NOMO-1 (cell line): ENCODE measurements around the gene TCL1B.
A peak's percentile ranks its signal among the peaks of the same experiment; 100 is the strongest.
"Not testable (repeated sequence)": the region's sequence is repeated elsewhere in the genome, so short reads cannot be mapped to it uniquely, and the experiment has no call there.

Source experiments
- DNase-seq, 2 experiments: peaks; one replicate each; lab custom pipeline; 2025; ENCODE audit not compliant: unreplicated experiment in 2 of 2; lab: John Stamatoyannopoulos, UW

The TCL1B gene

DNA sequence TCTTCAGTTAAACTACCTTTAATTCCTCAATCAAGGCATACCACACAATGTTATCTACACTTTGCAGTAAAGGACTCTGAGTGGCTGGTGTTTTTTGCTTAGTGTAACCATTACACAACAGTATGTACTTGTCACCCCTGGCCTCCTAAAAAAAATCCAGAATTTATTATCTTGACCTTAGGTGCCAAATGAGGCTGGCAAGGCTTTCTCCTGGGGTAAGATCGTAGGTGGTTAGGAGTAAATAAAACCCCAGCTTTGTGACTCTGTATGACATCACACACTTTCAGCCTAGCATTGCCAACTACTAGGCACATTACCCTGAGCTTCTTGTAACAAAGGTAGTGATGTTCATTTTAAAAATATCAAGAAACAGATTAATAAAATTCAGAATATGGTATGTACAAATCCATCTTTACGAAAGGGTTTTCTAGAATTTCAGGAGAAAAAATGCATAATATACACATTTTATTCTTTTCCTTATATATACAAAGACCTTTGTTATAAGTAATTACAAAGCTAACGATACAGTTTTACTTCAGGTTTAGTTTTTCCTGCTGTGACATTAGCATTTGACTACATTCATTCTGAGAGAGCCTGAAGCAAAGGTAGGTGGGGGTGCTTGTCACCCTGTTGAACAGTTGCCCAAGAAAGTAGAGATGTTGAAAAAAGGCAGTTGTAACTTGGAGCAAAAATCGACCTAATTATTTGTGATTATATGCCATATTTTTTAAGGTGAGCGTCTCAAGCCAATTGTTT, 14.2 kb downstream of the TCL1B start:
- DNase-seq: no peak

GRCh38 chr14:95701846-95702221, 15.6 kb downstream of the TCL1B start:
- no peak for DNase-seq

DNA sequence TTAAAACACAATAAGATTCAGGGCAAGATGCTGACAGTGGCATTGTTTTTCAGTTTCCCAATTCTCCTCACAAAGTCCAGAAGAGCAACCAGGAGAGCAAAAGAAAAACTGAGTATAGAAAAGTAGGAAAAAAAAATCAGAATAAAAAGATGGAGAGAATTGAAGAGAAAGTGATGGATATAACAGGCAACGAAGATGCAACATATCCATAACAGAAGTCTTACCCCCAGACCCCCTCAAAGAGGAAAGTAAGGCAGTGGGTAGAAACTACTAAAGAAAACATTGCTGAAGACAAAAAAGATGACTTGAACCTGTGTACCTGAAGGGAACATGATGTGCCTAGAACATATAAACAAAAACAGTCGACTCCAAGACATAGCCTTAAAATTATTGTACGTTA, 17.1 kb downstream of the TCL1B start:
- DNase-seq: no peak

DNA sequence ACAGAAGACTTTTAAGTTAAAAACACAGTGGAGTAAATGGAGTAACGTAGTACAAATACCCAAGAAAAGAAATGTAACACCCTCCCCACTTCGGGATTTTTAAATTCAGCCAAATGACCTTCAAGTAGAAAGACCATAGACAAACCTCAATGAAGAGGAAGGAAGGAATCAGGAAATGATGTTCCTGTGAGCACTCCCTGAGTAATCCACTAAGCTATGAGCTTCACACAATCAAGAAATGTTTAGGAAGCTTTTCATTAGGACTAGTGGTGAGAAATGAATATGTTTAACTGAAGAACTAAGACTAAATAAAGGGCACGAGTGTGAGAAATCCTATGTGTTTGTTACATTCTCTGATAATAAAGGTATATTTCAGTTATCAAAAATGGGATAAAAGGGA, 17.6 kb downstream of the TCL1B start:
- DNase-seq: no peak

DNA sequence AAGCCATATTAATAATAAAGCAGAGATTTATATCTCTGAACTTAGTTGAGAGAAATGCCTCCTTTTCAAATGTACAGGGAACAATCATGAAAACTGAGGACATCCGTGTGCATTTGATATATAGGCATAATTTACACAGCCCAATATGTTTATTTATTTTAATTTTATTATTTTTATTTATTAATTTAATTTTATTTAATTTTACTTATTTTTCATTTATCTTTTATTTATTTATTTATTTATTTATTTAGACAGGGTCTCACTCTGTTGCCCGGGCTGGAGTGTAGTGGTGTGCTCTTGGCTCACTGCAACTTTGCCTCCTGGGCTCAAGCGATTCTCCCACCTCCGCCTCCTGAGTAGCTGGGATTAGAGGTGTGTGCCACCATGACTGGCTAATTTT, 19.3 kb downstream of the TCL1B start:
- no peak for DNase-seq

GRCh38 chr14:95707327-95707726, 21.1 kb downstream of the TCL1B start:
- DNase-seq: peak in 1 of 2 experiments; percentile 55

DNA sequence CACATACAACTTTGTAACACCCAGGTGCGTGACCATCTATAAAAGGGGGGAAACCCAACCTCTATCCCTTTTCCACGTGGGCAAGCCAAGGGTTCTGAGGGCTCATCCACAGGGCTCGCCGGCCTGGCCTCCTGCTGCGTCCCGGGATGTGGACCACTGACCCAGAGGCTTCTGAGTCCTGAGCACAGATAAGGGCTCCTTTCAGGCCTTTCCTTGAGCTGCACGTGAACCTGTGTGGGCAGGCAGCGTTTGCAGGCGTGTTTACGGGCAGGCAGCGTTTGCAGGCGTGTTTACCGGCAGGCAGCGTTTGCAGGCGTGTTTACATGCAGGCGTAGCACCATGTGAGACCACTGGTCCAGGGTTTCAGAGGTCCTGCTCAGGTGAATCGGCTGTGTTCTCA, 23.9 kb downstream of the TCL1B start:
- DNase-seq: no peak

DNA sequence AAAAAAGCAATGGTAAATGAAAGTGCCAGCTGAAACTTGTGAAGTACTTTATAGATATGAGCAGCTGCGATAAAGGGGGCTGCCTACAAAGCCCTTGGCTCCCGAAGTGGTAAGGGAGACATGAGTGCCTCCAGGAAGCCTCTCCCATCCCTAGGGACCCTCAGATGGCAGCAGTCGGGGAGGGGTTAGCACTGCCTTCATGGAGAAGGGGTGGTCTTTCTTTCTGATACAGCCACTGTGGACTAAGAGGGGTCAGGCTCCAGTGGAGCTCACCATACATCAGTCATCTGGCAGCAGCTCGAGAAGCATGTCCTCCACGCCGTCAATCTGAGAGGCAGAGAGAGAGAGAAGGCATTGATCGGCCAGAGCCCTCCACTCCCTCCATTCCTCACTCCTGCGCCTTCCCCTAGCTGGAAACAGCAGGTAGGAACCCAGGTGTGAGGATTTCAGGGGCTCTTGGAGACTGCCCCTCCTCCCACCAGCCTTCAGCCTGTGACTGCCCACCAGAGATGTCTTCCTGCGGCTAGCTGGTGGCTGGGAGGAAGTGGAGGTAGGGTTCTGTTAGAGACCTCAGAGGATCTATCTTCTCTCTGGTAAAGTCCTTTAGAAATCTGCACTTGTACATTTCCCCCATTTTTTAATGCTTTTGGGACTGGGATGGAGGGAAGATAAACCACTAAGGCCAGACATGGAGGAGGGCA, 25.4 kb downstream of the TCL1B start:
- DNase-seq: no peak

DNA sequence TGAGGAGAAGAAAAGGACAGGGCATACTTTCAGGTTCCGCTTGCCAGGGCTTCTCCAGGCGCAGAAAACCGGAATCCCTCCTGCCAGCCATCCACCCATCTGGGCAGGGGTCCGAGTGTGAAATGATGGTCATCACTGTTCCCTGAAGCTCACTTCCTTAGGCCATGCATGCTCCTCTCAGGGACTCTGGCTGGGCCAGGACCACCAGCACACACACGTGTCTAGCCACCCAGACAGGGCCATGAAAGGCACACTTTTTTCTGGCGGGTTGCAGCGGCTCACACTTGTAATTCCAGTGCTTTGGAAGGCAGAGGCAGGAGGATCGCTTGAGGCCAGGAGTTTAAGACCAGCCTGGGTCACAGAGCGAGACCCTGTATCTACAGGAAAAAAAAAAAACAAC, 26.2 kb downstream of the TCL1B start:
- no peak for DNase-seq

- no peak for DNase-seq
Observed at GRCh38 chr14:95713596-95714371, 27.6 kb downstream of the TCL1B start, which contains the start of gene TCL1A. TSS of gene TCL1A (minus strand) at chr14:95714125. CDS start at chr14:95714066, 59 bp downstream.

- DNase-seq: no peak
Observed at GRCh38 chr14:95722525-95723190, 36.4 kb downstream of the TCL1B start.

GRCh38 chr14:95725685-95726336, 39.6 kb downstream of the TCL1B start:
- DNase-seq: no peak

DNA sequence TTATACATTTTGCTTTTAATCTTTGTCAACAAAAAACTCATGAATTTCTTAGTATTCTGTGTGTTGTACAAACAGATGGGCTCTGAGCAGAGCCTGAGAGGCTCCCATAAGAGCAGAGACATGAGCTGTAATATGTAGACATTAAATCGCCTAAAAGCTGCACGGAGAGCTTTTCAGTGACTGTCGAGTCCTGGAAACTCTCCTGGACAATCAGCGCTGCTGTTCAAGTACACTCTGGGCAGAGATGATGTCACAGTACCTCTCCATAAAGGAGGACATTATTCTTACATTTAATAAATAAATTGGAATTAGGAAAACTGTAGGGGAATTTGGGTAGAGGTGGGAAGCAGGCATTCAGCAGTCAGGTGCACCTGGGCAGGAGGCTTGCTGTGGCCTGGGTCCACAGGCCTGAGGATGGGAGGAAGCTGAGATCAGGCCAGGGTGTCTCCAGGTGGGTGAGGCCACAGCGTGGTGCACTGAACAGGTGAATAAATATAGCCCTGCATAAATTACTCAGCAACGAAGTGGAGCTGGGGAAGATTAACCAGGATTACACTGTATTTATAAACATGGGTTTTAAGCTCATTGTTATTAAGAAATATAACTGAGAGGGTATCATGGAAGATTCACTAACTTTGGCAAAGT, 41.0 kb downstream of the TCL1B start:
- DNase-seq: no peak

- DNase-seq: not testable (repeated sequence)
Observed at GRCh38 chr14:95729402-95730028, 43.3 kb downstream of the TCL1B start.

DNA sequence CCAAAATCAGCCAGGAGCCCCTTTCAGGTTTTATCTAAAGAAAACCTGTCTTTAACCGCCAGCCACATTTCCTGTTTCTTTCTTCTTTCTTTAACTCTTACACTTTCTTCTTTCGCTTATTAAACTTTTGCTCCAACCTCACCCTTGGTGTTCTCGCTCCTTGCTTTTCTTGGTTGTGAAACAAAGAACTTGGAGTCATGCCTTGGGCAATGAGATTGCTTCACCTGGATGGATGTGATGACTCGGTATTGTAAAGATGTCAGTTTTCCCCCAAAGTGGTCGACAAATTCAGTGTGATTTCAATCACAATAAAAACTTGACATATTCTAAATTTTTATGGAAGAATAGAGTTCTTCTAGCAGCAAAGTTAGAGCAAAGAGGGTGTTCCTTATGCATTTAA, 43.9 kb downstream of the TCL1B start:
- DNase-seq: no peak

DNA sequence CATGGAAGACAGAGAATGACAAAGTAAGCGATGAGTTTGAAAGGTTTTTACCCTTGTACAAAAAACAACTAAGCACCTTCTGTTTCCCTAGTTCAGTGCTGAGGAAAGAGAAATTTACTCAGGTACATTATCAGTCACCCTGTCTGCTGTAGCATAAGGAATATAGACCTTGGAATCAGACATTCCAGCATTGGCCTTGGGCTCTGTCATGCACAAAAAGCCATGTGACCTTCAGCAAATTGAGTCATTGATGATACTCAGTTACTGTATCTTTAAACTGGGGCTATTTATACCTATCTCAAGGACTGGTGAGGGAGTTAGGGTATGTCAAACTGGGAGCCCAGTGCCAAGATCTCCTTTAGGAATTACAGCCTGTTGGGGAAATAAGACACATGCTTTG, 47.0 kb downstream of the TCL1B start:
- DNase-seq: no peak

- DNase-seq: no peak
Observed at GRCh38 chr14:95739356-95739755, 53.1 kb downstream of the TCL1B start.

DNA sequence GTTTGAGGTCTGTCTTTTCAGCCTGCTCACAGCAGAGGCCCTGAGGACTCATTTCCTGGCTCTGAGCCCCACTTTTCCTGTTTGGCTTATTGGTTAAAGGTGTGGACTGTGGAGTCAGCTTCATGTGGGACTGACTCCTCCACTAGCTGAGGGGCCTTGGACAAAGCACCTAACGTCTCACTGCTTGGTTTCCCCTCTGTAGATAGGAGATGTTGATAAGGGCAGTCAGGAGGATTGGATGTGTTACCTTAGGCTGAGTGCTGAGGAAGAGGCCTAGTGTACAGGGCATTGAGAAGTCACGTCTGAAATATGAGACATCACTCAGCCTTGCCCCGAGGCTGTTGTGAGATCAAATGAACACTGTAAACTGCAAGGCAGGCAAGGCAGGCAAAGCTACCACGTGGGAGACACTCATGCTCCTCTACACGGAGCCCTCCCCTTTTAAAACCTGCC, 54.8 kb downstream of the TCL1B start:
- no peak for DNase-seq

DNA sequence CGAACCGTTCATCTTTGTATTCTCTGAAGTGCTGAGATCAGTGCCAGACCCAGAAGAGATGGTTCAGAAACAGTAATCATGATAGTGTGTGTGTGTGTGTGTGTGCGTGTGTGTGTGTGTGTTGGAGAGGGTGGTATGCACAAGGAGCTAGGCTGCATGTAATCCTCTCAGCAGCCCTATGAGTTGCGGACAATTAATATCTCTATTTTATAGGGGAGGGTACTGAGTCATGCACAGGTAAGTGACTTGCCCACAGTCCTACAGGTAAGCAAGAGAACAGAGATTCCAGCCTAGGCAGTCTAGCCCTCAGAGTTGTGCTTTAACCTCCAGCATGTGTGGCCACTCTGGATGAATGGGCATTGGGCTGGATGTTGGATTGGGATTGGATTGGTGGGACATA, 55.6 kb downstream of the TCL1B start:
- DNase-seq: no peak
